MCF 10A (cell line): ENCODE data around the gene ACTN1. TPM values are rescaled to one million over a fixed set of nuclear protein-coding genes. Genes with fewer than 3 reads are reported as not detected.

Experiments
- BruUV-seq: library from RNA; stranded (reverse); fragments of 400-500 nt; replicated peaks from 2 replicates; lab custom pipeline; 2021; lab: Mats Ljungman, UMichigan
- CTCF ChIA-PET: fragments of 300-600 bp; sonication (Branson Sonifier 250); formaldehyde crosslinking; extraction: SDS; loops from one replicate; lab custom pipeline; 2021; ENCODE audit warnings: antibody characterized with exemption, inconsistent platforms; lab: Yijun Ruan, JAX
- POLR2A ChIA-PET: fragments of 300-600, 350-650 bp; sonication (Branson Sonifier 250); formaldehyde crosslinking; extraction: SDS; loops from one replicate; lab custom pipeline; 2020; ENCODE audit warnings: antibody characterized with exemption, inconsistent platforms; lab: Yijun Ruan, JAX
- DNase-seq: peaks from one replicate; pipeline ENCODE4 v3.0.0-alpha.2; 2018; ENCODE audit not compliant: unreplicated experiment
- H3K27ac Mint-ChIP-seq: one replicate; pipeline ENCODE4 v1.8.0; 2022; ENCODE audit warnings: mild to moderate bottlenecking, low read depth, mixed read lengths; ENCODE audit not compliant: unreplicated experiment
- H3K27me3 Mint-ChIP-seq: one replicate; pipeline ENCODE4 v1.8.0; 2022; ENCODE audit warnings: mixed read lengths; ENCODE audit not compliant: insufficient read depth, unreplicated experiment
- H3K36me3 Mint-ChIP-seq: one replicate; pipeline ENCODE4 v1.8.0; 2022; ENCODE audit warnings: mild to moderate bottlenecking, moderate library complexity, mixed read lengths; ENCODE audit not compliant: insufficient read depth, unreplicated experiment
- H3K4me1 Mint-ChIP-seq: one replicate; pipeline ENCODE4 v1.8.0; 2022; ENCODE audit warnings: mixed read lengths; ENCODE audit not compliant: insufficient read depth, unreplicated experiment
- H3K4me3 Mint-ChIP-seq: one replicate; pipeline ENCODE4 v1.8.0; 2022; ENCODE audit warnings: mild to moderate bottlenecking, moderate library complexity, mixed read lengths; ENCODE audit not compliant: unreplicated experiment
- H3K9me3 Mint-ChIP-seq: one replicate; pipeline ENCODE4 v1.8.0; 2022; ENCODE audit warnings: mixed read lengths; ENCODE audit not compliant: unreplicated experiment
- CTCF ChIP-seq: fragments of 200-600 bp; IDR thresholded peaks from one replicate; pipeline ENCODE4 v1.8.0; 2022; ENCODE audit warnings: antibody characterized with exemption, mild to moderate bottlenecking; ENCODE audit not compliant: unreplicated experiment
- intact Hi-C: fragments of 100-400 bp; cut with micrococcal nuclease; formaldehyde crosslinking; loops from 2 replicates; pipeline ENCODE4 v1.14.1; 2022
- total RNA-seq: library from RNA; stranded (reverse); gene quantifications from 2 replicates; pipeline ENCODE4 v1.2.3, GENCODE V29; 2022

Gene ACTN1
- total RNA-seq, 1 experiment from 2014 or later: 312 TPM

DNA sequence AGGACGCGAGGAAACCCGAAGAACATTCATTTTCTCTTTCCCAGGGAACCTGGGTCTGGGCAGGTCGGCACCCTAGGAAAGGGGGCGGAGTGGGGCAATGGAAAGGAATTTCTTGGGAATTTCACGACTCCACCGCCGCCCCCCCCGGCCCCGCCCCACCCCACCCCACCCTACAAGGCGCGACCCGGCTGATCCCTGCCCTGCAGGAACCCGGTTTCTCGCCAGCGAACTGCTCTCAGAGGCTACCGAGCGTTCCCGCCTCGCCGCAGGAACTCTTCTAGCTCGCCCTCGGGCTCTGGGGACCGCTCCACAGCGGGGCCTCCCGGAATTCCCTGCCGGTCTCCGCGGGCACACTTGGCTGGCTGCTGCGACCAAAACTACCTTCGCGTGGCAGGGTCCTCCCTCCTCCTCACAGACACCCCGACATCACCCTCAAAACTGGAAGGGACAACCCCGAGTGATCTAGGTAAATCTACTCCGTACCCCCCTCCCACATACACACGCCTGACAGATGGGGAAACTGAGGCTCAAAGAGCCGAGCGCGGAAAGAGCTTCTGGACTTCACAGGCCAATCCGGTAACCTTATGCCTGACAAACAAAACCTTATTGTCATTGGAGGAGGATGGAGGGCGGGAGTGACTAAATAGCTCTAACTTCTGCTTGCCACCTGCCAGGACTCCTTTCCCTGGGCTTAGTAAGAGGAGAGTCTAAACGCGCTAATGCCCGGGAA, 785 bp upstream of the ACTN1 start:
- DNase-seq: peak; percentile 59
- no peak overlapping the region for H3K27ac Mint-ChIP-seq
- intact Hi-C loops: loop anchor here (1.0 to 2.0 kb wide), 2 partner anchors 40 to 111 kb away; no protein-coding TSS in a partner anchor
- no peaks in the 10 kb centered on the region for H3K9me3 Mint-ChIP-seq
- ChIA-PET CTCF (interaction anchor here (0.6 to 0.9 kb wide), 8 partner anchors 32 to 1047 kb away, joined by 3 to 4 read pairs (median 3); no protein-coding TSS in a partner anchor), POLR2A (interaction anchor here (0.7 to 2.2 kb wide), 11 partner anchors 9 to 88 kb away, joined by 3 to 28 read pairs (median 4); no protein-coding TSS in a partner anchor)
- no peaks in the 10 kb centered on the region for H3K27me3 Mint-ChIP-seq
- no peak for TF ChIP-seq CTCF
- BruUV-seq: TSS peak; percentile 8
- H3K4me1 Mint-ChIP-seq: peaks cover 50% of the 10 kb centered on the region
- peak overlapping the region; percentile 78 for H3K4me3 Mint-ChIP-seq
- peaks cover 4% of the 10 kb centered on the region for H3K36me3 Mint-ChIP-seq

- TSS peak; percentile 86 for BruUV-seq
- DNase-seq: peak; percentile 61
- Mint-ChIP-seq H3K4me3 (peak overlapping the region; percentile 78), H3K27ac (peak overlapping the region; percentile 95), H3K4me1 (peaks cover 57% of the 10 kb centered on the region), H3K9me3 (no peaks in the 10 kb centered on the region), H3K36me3 (peaks cover 15% of the 10 kb centered on the region), H3K27me3 (no peaks in the 10 kb centered on the region)
- TF ChIP-seq CTCF: no peak
- ChIA-PET CTCF (interaction anchor here (0.6 to 3.7 kb wide), 9 partner anchors 9 to 1157 kb away, joined by 3 to 28 read pairs (median 4); no protein-coding TSS in a partner anchor), POLR2A (interaction anchor here (0.7 to 5.3 kb wide), 10 partner anchors 9 to 110 kb away, joined by 3 to 108 read pairs (median 4); no protein-coding TSS in a partner anchor)
- intact Hi-C loops: loop anchor here (1.0 to 2.0 kb wide), 2 partner anchors 112 to 123 kb away; no protein-coding TSS in a partner anchor
Measured at GRCh38 chr14:68978172-68978911, 760 bp downstream of the ACTN1 start.

- peak overlapping the region; percentile 78 for H3K4me3 Mint-ChIP-seq
- no peaks in the 10 kb centered on the region for H3K27me3 Mint-ChIP-seq
- POLR2A ChIA-PET: interaction anchor here (0.7 to 5.3 kb wide), 13 partner anchors 9 to 130 kb away, joined by 3 to 108 read pairs (median 4); no protein-coding TSS in a partner anchor
- peak; percentile 91 for DNase-seq
- no peaks in the 10 kb centered on the region for H3K9me3 Mint-ChIP-seq
- intact Hi-C loops: loop anchor here (1.0 to 2.0 kb wide), 4 partner anchors 27 to 124 kb away; no protein-coding TSS in a partner anchor
- H3K4me1 Mint-ChIP-seq: peaks cover 55% of the 10 kb centered on the region
- peak overlapping the region; percentile 95 for H3K27ac Mint-ChIP-seq
- H3K36me3 Mint-ChIP-seq: peaks cover 19% of the 10 kb centered on the region
- BruUV-seq: no TSS peak
- CTCF ChIA-PET: interaction anchor here (0.6 to 3.7 kb wide), 10 partner anchors 9 to 1156 kb away, joined by 3 to 28 read pairs (median 4); no protein-coding TSS in a partner anchor
- TF ChIP-seq CTCF: no peak
Measured at GRCh38 chr14:68977718-68978171, 1.4 kb downstream of the ACTN1 start.
